NT2/D1 (cell line): ENCODE results near the gene LPP.

Experiments
- YY1 ChIP-seq: IDR thresholded peaks from 2 replicates; pipeline ENCODE4 v1.6.1; 2011; ENCODE audit not compliant: insufficient read length, insufficient read depth
- ZNF274 ChIP-seq: IDR thresholded peaks from 2 replicates; pipeline ENCODE4 v1.6.1; 2011; ENCODE audit warnings: mild to moderate bottlenecking, low read depth, low read length

DNA sequence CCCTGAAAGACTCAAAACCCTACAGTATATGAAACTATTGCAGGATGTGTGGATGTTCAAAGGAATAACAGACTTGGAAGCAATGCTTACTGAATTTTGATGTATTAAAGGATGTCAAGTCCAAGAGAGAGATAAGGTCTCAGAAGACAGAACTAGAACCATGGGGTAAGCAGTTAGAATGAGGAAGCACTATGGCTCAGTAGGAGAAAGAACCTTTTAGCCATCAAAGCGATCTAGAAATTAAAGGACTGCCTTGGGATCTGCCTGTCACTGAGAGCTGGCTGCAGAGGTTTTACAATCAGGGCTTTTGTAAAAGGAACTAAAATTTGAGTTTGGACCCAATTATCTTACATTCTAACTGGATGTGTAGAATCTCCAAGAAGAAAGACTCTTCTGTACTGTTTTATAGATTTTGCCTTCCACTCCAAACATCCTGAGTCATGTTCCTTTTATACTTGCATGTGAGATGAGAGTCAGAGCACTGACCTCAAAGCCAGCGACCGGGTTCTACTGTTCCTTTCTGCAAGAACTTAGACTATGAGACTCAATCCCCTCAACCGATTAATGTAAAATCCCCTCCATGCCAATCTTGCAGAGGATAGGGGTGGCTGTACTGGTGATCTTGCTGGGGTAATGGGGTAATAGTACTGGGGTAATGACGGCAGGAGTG lies 605.5 kb downstream of the LPP start:
- TF ChIP-seq YY1 = no peak
- no peak for TF ChIP-seq ZNF274
